NCI-H1092 treated with DMSO at 0.1 percent for 48 hours (cell line): Measurements from ENCODE around the gene RNF208.
"Not testable (repeated sequence)": the region's sequence is repeated elsewhere in the genome, so short reads cannot be mapped to it uniquely, and the experiment has no call there.

ENCODE experiments used
- DNase-seq: peaks from one replicate; lab custom pipeline; 2025; lab: John Stamatoyannopoulos, UW

RNF208 gene, protein sequence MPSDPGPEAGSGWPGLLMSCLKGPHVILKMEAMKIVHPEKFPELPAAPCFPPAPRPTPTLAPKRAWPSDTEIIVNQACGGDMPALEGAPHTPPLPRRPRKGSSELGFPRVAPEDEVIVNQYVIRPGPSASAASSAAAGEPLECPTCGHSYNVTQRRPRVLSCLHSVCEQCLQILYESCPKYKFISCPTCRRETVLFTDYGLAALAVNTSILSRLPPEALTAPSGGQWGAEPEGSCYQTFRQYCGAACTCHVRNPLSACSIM

DNA sequence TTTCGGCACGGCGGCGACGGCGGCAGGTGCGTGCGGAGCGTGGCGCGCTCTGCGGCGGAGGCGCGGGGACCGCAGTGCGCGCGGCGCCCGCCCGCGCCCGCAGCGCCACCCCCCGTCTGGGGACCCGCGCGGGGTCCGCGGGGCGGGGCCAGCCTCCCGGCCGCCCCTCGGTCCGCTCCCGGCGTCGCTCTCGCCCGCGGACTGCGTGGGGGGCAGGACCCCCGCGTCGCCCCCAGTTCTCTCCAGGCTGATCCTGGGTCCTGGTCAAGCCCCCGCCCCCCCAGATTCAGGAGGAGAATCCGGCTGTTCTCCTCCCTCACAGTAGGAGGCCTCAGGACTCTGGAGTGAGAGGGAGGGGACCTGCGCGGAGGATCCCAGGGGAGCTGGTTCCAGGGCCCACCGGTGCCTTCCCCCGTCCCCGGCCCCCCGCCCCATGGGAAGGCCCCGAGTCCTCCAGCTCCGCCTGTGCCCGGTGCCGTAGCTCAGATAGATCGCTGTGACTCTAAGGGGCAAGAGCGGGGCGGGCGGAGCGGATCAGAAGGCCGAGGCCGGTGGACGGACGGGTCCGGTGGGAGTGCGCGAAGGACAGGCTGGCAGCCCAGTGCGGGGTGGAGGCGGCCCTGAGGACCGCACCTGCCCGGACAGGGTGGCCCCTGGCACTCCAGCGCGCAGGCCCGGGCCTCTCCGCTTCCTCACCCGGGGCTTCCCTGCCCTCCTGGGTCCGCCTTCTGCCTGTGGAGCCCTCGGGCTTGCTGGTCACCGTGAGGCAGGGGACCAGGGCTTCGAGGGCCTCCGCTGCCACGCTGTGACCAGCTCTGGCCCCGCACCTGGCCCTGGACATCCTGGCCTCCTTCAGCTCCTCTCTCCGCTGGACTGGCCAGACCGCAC, at the start of gene RNF208:
RNF208 (minus strand) TSS at position 51 of the 888 bp plus-strand sequence. CDS start 1,028 bp downstream, outside the sequence.
- DNase-seq = peak; percentile 23

DNA sequence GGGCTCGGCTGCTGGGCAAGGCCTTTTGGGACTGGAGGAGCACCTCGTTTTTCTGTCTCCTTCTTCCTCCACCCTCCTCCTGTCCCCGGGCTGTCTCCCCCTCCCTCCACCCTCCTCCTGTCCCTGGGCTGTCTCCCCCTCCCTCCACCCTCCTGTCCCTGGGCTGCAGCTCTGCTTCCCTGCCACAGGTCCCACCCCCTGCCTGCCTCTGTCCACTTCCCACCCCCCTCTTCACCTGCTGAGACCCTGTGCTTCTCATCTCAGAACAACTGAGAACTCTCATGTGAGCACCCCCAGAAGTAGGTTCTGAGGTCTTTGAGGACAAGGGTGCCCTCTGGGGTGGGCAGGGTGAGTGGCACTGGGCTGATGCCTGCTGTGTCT, 49.6 kb upstream of the RNF208 start:
- DNase-seq = no peak

GRCh38 chr9:137270929-137271695, 49.1 kb upstream of the RNF208 start:
- no peak for DNase-seq

GRCh38 chr9:137269231-137269772, 47.3 kb upstream of the RNF208 start:
- no peak for DNase-seq

GRCh38 chr9:137268538-137269201, 46.6 kb upstream of the RNF208 start:
- DNase-seq = no peak

- no peak for DNase-seq
Measured at GRCh38 chr9:137267933-137268355, 45.9 kb upstream of the RNF208 start.

DNA sequence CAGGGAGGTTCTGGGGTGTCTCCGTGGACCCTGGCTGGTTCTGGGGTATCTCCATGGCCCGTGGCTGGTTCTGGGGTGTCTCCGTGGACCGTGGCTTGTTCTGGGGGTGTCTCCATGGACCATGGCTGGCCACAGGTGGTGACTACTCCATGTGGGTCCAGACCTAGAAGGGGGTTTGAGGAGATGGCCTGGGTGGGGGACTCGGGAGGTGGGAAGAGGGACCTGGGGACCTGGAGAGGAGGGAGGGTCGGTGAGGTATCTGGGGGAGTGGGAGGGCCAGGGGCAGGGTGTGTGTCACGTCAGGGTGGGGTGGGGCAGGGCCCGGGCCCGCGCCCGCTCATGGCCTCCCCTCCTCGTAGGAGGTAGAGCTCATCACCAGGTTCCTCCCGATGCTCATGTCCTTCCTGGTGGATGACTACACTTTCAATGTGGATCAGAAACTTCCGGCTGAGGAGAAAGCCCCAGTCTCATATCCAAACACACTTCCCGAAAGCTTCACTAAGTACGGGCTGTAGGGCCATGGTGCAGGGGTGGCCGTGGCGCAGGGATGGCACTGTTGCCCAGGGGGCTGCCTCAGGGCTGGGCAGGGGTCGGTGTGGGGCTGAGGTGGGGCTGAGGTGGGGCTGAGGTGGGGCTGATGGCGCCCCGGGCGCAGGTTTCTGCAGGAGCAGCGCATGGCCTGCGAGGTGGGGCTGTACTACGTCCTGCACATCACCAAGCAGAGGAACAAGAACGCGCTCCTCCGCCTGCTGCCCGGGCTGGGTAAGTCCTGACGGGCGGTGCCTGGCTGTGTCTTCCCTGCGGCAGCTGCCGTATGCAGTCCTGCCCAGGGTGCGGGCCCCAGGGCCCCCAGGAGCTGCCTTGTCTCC, 44.8 kb upstream of the RNF208 start:
- no peak for DNase-seq

- DNase-seq = no peak
Measured at GRCh38 chr9:137266162-137266527, 44.1 kb upstream of the RNF208 start.

DNA sequence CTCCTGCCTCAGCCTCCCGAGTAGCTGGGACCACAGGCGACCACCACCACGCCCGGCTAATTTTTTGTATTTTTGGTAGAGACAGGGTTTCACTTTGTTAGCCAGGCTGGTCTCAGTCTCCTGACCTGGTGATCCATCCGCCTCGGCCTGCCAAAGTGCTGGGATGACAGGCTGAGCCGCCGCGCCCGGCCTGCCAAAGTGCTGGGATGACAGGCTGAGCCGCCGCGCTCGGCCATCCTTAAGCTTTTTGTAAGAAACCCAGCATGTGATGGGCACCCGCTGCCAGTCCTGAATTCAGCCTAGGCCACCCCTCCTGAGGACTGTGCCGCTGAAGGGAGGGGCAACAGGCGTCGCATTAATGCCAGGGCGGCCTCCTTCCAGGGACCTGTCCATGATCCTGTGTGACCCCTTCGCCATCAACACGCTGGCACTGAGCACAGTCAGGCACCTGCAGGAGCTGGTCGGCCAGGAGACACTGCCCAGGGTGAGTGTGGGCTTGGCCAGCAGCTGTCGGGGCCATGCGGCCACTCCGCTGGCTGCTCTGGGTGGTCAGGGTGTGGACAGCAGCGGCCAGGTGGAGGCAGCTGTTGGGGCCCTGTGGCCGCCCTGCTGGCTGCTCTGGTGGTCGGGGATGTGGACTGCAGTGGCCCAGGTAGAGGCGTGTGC, 43.6 kb upstream of the RNF208 start:
- DNase-seq = no peak

DNA sequence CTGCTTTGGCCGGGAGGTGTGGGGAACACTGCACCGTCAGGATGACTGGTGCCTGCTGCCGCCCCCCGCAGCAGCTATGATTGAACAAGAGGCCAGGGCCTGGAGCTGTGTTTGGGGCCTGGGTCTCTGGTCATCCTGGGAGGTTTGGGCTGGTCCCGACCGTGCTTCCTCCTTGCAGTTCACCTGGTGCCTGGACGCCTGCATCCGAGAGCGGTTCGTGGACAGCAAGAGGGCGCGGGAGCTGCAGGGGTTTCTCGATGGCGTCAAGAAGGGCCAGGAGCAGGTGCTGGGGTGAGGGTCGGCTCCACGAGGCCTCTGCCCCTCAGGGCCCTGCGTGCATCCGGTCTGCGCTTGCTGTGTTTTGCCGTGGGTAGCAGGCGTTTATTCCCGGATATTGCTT, 42.0 kb upstream of the RNF208 start:
- no peak for DNase-seq

- DNase-seq = no peak
Measured at GRCh38 chr9:137263506-137263905, 41.5 kb upstream of the RNF208 start.

- DNase-seq = no peak
Measured at GRCh38 chr9:137262909-137263285, 40.9 kb upstream of the RNF208 start.

GRCh38 chr9:137262173-137262908, 40.3 kb upstream of the RNF208 start:
- not testable (repeated sequence) for DNase-seq

- no peak for DNase-seq
Measured at GRCh38 chr9:137256856-137257255, 34.8 kb upstream of the RNF208 start.

- no peak for DNase-seq
Measured at GRCh38 chr9:137256362-137256761, 34.3 kb upstream of the RNF208 start.

DNA sequence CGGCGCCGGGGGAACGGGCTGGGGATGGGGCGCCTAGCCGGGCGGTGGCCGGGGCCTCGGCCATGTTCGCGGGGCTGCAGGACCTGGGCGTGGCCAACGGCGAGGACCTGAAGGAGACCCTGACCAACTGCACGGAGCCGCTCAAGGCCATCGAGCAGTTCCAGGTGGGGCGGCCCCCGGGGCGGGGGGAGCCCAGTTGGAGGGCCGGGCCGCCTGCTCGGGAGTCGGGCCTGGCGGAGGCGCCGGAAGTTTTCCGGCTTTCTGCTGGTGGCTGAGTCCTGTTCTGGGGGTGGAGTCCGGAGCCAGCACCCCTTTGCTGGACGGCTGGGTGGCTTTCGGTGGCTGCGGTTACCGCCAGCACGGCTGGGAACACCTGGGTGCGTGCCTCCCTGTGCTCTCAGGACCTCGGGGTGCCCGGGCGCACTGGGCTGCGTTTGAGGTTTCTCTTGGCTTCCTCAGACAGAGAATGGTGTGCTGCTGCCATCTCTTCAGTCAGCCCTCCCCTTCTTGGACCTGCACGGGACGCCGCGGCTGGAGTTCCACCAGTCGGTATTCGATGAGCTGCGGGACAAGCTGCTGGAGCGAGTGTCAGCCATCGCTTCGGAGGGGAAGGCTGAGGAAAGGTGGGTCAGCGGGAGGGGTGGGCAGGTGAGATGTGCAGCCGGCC, 33.5 kb upstream of the RNF208 start:
- no peak for DNase-seq

DNA sequence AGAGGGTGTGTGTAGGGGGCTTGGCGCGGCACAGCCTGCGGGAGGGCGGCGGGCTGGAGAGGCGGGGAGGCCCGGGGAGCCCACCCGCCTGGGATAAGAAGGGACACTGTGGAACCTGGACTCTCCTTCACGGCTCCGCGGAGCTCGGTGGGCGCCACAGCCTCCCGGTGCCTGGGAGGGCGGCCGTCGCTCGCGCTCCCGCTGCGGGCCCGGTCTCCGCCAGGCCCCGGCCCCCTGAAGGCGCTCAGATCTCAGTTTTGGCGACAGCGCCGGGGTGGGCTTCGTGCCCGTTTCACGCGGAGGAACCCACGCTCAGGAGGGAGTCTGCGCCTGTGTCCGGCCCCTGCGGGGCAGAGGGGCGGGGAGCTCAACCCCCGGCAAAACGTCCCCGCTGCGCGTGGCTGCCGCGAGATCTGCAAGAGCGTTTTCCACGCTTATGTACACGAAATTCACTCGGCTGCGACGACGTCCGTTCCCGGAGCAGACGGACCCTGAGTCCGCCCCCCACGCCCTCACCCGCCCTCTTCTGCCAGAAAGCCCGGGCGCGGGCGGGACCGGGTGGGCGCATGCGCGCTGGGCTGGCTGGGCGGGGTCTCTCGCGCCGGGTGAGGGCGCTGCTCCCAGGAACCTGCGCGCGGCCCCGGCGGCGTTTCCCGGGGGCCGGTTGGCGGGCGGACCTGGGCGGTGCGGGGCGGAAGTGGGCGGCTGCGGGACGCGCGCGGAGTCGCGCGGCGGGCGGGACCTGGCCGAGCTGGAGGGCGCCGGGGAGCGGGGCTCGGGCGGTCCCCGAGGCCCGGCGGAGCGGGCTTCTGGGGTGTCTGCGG, 32.8 kb upstream of the RNF208 start, which contains the start of gene NELFB:
NELFB (plus strand) TSS at position 704 of the 824 bp plus-strand sequence.
- DNase-seq = peak; percentile 90
